Measurements from ENCODE around the gene TAB2. TPM values are rescaled to one million over a fixed set of nuclear protein-coding genes. Genes with fewer than 3 reads are reported as not detected.

TAB2 gene
- total RNA-seq, 1 experiment from 2014 or later = 55.6 TPM

DNA sequence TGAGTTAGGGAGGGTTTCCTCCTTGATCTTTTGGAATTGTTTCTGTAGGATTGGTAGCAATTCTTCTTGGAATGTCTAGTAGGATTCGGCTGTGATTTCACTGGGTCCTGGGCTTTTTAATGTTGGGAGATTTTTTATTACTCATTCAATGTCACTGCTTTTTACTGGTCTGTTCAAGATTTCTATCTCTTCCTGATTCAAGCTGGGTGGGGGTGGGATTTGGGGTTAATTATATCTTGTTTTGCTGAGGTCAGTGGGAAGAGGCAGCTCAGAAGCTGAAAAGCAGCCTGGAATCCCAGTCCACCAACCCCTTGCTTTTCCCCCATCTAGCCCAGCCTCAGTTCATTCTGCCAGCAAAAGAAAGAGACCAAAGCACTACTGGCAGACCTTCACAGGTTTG lies 122.1 kb downstream of the TAB2 start:
- Mint-ChIP-seq H3K4me1 (peaks cover 3% of the 10 kb centered on the region; the same call in 1 of the 2 replicates), H3K4me3 (no peak overlapping the region), H3K36me3 (no peaks in the 10 kb centered on the region), H3K27me3 (ENCODE audit: low read depth) (no peaks in the 10 kb centered on the region), H3K27ac (no peak overlapping the region), H3K9me3 (peaks cover 2% of the 10 kb centered on the region; the same call in 1 of the 2 replicates)
- CTCF ChIA-PET = no interaction called here
- DNase-seq (ENCODE audit: low spot score) (no peak), ATAC-seq (no peak)
- POLR2A ChIA-PET = no interaction called here
- no peak for TF ChIP-seq TEAD4 (CRISPR knock-in tag; IDR thresholded peaks at IDR 0.05)
- TF ChIP-seq, protein P1, sequence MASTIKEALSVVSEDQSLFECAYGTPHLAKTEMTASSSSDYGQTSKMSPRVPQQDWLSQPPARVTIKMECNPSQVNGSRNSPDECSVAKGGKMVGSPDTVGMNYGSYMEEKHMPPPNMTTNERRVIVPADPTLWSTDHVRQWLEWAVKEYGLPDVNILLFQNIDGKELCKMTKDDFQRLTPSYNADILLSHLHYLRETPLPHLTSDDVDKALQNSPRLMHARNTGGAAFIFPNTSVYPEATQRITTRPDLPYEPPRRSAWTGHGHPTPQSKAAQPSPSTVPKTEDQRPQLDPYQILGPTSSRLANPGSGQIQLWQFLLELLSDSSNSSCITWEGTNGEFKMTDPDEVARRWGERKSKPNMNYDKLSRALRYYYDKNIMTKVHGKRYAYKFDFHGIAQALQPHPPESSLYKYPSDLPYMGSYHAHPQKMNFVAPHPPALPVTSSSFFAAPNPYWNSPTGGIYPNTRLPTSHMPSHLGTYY (CRISPR knock-in tag; IDR thresholded peaks at IDR 0.05) = no peak
- TF ChIP-seq, protein P2, sequence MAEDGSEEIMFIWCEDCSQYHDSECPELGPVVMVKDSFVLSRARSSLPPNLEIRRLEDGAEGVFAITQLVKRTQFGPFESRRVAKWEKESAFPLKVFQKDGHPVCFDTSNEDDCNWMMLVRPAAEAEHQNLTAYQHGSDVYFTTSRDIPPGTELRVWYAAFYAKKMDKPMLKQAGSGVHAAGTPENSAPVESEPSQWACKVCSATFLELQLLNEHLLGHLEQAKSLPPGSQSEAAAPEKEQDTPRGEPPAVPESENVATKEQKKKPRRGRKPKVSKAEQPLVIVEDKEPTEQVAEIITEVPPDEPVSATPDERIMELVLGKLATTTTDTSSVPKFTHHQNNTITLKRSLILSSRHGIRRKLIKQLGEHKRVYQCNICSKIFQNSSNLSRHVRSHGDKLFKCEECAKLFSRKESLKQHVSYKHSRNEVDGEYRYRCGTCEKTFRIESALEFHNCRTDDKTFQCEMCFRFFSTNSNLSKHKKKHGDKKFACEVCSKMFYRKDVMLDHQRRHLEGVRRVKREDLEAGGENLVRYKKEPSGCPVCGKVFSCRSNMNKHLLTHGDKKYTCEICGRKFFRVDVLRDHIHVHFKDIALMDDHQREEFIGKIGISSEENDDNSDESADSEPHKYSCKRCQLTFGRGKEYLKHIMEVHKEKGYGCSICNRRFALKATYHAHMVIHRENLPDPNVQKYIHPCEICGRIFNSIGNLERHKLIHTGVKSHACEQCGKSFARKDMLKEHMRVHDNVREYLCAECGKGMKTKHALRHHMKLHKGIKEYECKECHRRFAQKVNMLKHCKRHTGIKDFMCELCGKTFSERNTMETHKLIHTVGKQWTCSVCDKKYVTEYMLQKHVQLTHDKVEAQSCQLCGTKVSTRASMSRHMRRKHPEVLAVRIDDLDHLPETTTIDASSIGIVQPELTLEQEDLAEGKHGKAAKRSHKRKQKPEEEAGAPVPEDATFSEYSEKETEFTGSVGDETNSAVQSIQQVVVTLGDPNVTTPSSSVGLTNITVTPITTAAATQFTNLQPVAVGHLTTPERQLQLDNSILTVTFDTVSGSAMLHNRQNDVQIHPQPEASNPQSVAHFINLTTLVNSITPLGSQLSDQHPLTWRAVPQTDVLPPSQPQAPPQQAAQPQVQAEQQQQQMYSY (CRISPR knock-in tag; IDR thresholded peaks at IDR 0.05) = no peak
- TF ChIP-seq ZBTB21 (CRISPR knock-in tag; IDR thresholded peaks at IDR 0.05; ENCODE audit: borderline replicate concordance) = no peak
- TF ChIP-seq FOXJ3 (CRISPR knock-in tag; IDR thresholded peaks at IDR 0.05; ENCODE audit: borderline replicate concordance) = no peak

DNA sequence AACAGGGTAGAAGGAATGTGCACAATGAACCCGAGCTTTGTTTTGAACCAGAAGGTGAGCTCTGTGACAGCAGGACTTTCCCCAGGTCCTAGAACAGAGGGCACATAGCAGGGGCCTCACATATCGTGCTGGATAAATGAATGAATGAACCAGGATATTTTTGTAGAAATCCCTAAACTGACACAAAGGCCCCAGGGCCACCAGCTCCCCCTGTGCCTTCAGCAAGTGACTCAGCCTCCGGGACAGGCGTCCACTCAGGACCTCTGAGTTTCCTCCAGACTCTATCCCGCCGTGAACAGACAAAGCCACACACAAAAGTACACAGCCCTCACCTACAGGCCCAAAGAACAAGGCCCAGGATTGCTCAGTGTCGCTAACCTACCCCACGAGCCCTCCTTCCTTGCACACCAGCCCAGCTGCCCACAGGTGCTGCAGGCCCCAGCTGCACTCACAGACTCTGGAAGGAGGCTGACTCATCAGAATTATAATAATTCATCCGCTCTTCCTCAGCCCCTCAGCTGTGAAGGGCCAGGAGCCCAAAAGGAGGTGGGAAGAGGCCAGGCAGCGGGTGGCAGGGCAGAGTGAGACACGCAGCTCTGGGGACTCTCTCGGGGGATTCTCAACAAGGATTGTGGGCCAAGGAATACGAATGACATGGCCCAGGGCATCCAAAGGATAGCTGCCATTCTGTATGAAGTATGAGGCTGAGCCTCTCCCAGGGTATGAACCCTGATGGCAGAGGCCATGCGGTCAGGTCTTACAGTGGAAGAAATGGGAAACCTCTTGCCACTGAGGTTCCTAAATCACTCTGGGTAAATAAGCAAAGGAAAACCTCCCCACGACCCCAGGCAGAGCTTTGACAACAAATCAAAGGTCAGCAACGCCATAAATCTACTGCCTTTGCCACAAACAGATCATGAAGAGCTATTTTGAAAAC lies 123.5 kb downstream of the TAB2 start:
- DNase-seq (ENCODE audit: low spot score) (no peak), ATAC-seq (no peak)
- peaks cover 3% of the 10 kb centered on the region; the same call in 1 of the 2 replicates for H3K9me3 Mint-ChIP-seq
- H3K4me1 Mint-ChIP-seq = peaks cover 3% of the 10 kb centered on the region; the same call in 1 of the 2 replicates
- no peaks in the 10 kb centered on the region for H3K27me3 Mint-ChIP-seq (ENCODE audit: low read depth)
- no peak overlapping the region for H3K27ac Mint-ChIP-seq
- no peaks in the 10 kb centered on the region for H3K36me3 Mint-ChIP-seq
- TF ChIP-seq GABPB1 (CRISPR knock-in tag; IDR thresholded peaks at IDR 0.05) (no peak), ZNF423 (CRISPR knock-in tag; IDR thresholded peaks at IDR 0.05) (no peak), MYBL2 (CRISPR knock-in tag; IDR thresholded peaks at IDR 0.05) (no peak)
- TF ChIP-seq, protein P3, sequence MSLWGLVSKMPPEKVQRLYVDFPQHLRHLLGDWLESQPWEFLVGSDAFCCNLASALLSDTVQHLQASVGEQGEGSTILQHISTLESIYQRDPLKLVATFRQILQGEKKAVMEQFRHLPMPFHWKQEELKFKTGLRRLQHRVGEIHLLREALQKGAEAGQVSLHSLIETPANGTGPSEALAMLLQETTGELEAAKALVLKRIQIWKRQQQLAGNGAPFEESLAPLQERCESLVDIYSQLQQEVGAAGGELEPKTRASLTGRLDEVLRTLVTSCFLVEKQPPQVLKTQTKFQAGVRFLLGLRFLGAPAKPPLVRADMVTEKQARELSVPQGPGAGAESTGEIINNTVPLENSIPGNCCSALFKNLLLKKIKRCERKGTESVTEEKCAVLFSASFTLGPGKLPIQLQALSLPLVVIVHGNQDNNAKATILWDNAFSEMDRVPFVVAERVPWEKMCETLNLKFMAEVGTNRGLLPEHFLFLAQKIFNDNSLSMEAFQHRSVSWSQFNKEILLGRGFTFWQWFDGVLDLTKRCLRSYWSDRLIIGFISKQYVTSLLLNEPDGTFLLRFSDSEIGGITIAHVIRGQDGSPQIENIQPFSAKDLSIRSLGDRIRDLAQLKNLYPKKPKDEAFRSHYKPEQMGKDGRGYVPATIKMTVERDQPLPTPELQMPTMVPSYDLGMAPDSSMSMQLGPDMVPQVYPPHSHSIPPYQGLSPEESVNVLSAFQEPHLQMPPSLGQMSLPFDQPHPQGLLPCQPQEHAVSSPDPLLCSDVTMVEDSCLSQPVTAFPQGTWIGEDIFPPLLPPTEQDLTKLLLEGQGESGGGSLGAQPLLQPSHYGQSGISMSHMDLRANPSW (CRISPR knock-in tag; conservative IDR thresholded peaks at IDR 0.05; ENCODE audit: low read depth) = no peak
- TF ChIP-seq, protein P4, sequence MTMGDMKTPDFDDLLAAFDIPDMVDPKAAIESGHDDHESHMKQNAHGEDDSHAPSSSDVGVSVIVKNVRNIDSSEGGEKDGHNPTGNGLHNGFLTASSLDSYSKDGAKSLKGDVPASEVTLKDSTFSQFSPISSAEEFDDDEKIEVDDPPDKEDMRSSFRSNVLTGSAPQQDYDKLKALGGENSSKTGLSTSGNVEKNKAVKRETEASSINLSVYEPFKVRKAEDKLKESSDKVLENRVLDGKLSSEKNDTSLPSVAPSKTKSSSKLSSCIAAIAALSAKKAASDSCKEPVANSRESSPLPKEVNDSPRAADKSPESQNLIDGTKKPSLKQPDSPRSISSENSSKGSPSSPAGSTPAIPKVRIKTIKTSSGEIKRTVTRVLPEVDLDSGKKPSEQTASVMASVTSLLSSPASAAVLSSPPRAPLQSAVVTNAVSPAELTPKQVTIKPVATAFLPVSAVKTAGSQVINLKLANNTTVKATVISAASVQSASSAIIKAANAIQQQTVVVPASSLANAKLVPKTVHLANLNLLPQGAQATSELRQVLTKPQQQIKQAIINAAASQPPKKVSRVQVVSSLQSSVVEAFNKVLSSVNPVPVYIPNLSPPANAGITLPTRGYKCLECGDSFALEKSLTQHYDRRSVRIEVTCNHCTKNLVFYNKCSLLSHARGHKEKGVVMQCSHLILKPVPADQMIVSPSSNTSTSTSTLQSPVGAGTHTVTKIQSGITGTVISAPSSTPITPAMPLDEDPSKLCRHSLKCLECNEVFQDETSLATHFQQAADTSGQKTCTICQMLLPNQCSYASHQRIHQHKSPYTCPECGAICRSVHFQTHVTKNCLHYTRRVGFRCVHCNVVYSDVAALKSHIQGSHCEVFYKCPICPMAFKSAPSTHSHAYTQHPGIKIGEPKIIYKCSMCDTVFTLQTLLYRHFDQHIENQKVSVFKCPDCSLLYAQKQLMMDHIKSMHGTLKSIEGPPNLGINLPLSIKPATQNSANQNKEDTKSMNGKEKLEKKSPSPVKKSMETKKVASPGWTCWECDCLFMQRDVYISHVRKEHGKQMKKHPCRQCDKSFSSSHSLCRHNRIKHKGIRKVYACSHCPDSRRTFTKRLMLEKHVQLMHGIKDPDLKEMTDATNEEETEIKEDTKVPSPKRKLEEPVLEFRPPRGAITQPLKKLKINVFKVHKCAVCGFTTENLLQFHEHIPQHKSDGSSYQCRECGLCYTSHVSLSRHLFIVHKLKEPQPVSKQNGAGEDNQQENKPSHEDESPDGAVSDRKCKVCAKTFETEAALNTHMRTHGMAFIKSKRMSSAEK (CRISPR knock-in tag; IDR thresholded peaks at IDR 0.05; ENCODE audit: borderline replicate concordance) = no peak
- TF ChIP-seq, protein P5, sequence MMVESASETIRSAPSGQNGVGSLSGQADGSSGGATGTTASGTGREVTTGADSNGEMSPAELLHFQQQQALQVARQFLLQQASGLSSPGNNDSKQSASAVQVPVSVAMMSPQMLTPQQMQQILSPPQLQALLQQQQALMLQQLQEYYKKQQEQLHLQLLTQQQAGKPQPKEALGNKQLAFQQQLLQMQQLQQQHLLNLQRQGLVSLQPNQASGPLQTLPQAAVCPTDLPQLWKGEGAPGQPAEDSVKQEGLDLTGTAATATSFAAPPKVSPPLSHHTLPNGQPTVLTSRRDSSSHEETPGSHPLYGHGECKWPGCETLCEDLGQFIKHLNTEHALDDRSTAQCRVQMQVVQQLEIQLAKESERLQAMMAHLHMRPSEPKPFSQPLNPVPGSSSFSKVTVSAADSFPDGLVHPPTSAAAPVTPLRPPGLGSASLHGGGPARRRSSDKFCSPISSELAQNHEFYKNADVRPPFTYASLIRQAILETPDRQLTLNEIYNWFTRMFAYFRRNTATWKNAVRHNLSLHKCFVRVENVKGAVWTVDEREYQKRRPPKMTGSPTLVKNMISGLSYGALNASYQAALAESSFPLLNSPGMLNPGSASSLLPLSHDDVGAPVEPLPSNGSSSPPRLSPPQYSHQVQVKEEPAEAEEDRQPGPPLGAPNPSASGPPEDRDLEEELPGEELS (CRISPR knock-in tag; IDR thresholded peaks at IDR 0.05) = no peak
- H3K4me3 Mint-ChIP-seq = no peak overlapping the region
- ChIA-PET POLR2A (no interaction called here), CTCF (interaction anchor here (0.6 to 3.2 kb wide), 2 partner anchors 9 kb away, joined by 5 to 23 read pairs; no protein-coding TSS in a partner anchor)

Measured in WTC11 (cell line).